ENCODE measurements around the gene RDH12.

GRCh38 chr14:67653651-67654280 lies 47.9 kb upstream of the RDH12 start:
- no peak for TF ChIP-seq CTCF (conservative IDR thresholded peaks at IDR 0.05)
- TF ChIP-seq EZH2 (IDR thresholded peaks at IDR 0.05; ENCODE audit: low read depth) = no peak

Measured in PC-9 (cell line).